Measurements from ENCODE around the gene PHOX2A.

The PHOX2A gene

DNA sequence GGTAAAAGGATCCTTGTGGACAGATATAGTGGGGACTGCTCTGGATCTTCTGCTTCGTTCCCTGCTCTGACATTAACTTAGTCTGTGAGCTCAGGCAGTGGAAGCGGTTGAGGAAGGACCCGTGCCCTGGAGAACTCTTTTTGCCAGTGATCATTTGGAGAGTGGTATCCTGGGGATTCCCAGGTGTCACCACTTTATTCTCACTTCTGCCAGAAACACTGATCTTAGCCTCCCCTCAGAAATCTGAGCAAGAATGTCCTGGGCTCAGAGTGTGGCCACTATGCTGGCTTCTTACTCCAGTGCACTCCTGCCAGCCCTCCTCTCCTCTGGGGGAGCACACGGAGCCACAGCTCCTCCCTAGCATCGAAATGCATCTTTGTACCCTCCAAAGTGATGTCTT is 7.6 kb upstream of the PHOX2A start:
- Histone ChIP-seq H3K27ac (ENCODE audit: insufficient read depth, low read depth, low read length, poor library complexity, severe bottlenecking) (no peak overlapping the region), H3K27me3 (ENCODE audit: control insufficient read depth, insufficient read depth, low read length, poor library complexity, severe bottlenecking) (peaks cover 21% of the 10 kb centered on the region), H3K9me3 (ENCODE audit: control insufficient read depth, low read length) (peaks cover 2% of the 10 kb centered on the region), H3K4me1 (ENCODE audit: control insufficient read depth, insufficient read depth, low read length) (no peaks in the 10 kb centered on the region), H3K36me3 (ENCODE audit: control insufficient read depth, insufficient read depth, low read length) (no peaks in the 10 kb centered on the region), H3K4me3 (ENCODE audit: insufficient read depth, low read depth, low read length) (no peak overlapping the region)
- 87 to 90% methylated on average over 5 of the region's 5 CpGs for WGBS, 2 experiments

DNA sequence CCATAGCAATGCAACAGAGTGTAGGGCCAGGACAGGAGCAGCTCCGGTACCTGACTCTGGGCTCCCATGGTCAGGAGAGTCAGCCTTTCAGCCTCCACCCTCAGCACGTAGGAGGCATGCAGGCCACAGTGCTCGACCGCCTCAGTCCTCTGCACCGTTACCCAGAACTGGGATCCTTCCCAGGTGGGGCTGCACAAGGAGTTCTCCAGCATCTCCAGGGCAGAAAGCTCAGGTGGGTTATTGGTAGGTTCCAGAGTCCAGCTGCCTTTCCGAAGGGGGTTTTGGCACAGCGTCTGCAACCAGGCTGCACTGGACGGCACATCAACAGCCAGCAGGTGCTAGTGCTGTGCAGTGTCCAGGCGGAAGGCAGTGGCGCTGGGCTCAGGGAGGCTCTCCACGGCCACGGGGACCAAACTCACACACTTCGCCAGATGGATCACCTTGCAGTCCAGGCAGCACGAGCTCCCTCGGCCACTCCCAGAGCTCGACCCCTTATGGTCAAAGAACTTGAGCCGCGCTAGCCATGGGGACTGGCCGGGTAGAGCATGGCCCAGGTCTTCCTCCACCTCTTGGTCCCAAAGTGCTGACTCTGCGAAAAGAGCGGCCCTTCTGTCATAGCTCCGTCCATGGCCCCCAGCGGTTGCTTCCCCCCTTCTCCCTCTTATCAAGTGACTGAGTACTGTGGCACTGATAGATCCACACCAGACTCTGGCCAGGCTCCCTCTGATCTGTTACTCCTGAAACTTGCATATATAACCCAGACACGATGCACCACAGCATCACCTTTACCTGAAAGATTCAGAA is 6.9 kb upstream of the PHOX2A start:
- WGBS, 2 experiments = 92 to 93% methylated on average over 24 of the region's 24 CpGs
- H3K9me3 ChIP-seq (ENCODE audit: control insufficient read depth, low read length) = peaks cover 2% of the 10 kb centered on the region
- H3K36me3 ChIP-seq (ENCODE audit: control insufficient read depth, insufficient read depth, low read length) = no peaks in the 10 kb centered on the region
- H3K27me3 ChIP-seq (ENCODE audit: control insufficient read depth, insufficient read depth, low read length, poor library complexity, severe bottlenecking) = peaks cover 28% of the 10 kb centered on the region
- no peak overlapping the region for H3K4me3 ChIP-seq (ENCODE audit: insufficient read depth, low read depth, low read length)
- H3K27ac ChIP-seq (ENCODE audit: insufficient read depth, low read depth, low read length, poor library complexity, severe bottlenecking) = no peak overlapping the region
- no peaks in the 10 kb centered on the region for H3K4me1 ChIP-seq (ENCODE audit: control insufficient read depth, insufficient read depth, low read length)

DNA sequence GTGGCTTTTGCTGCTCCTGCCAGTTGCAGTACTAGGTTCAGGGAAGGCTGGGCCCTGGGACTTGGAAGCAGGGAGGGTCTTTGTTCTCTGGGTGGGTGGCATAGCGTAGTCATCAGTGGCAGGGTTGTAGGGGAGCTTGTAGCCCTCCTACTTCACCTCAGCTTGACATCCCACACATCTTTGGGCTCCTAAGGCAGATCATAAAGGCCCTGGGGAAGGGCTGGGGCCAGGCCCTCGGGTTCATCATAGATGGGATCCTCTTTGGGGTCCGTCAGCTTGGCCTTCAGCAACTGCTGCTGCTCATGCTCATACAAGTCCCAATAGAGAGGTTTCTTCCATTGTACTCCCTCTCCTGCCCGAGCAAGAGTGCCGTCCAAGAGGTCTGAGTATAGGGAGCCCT is 6.0 kb upstream of the PHOX2A start:
- H3K4me1 ChIP-seq (ENCODE audit: control insufficient read depth, insufficient read depth, low read length) = peaks cover 6% of the 10 kb centered on the region
- H3K36me3 ChIP-seq (ENCODE audit: control insufficient read depth, insufficient read depth, low read length) = no peaks in the 10 kb centered on the region
- peaks cover 2% of the 10 kb centered on the region for H3K9me3 ChIP-seq (ENCODE audit: control insufficient read depth, low read length)
- H3K4me3 ChIP-seq (ENCODE audit: insufficient read depth, low read depth, low read length) = no peak overlapping the region
- WGBS, 2 experiments = 92 to 93% methylated on average over 5 of the region's 5 CpGs
- no peak overlapping the region for H3K27ac ChIP-seq (ENCODE audit: insufficient read depth, low read depth, low read length, poor library complexity, severe bottlenecking)
- peaks cover 37% of the 10 kb centered on the region for H3K27me3 ChIP-seq (ENCODE audit: control insufficient read depth, insufficient read depth, low read length, poor library complexity, severe bottlenecking)

DNA sequence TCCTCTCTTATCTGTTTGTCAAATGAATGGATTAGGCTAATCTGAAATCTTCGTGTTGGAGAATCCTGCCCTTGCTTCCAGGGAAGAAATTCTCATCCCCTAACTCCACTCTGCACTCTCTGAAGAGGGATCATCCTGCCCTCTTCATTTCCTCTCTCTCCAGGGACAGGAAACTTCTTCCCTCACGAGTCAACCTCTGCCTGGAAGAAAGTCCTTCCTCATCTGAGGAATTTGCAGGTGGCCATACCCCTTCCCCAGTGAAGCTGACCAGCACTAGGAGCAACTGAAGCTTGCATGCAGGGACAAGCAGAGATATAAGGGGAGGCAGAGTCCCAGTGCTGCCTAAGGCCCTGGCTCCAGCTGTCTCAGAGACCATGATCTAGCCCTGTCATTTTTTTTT is 3.6 kb upstream of the PHOX2A start:
- Histone ChIP-seq H3K4me1 (ENCODE audit: control insufficient read depth, insufficient read depth, low read length) (peaks cover 11% of the 10 kb centered on the region), H3K27me3 (ENCODE audit: control insufficient read depth, insufficient read depth, low read length, poor library complexity, severe bottlenecking) (peaks cover 61% of the 10 kb centered on the region), H3K4me3 (ENCODE audit: insufficient read depth, low read depth, low read length) (no peak overlapping the region), H3K36me3 (ENCODE audit: control insufficient read depth, insufficient read depth, low read length) (no peaks in the 10 kb centered on the region), H3K9me3 (ENCODE audit: control insufficient read depth, low read length) (no peaks in the 10 kb centered on the region), H3K27ac (ENCODE audit: insufficient read depth, low read depth, low read length, poor library complexity, severe bottlenecking) (no peak overlapping the region)
- 50 to 72% methylated on average over 2 of the region's 2 CpGs for WGBS, 2 experiments

DNA sequence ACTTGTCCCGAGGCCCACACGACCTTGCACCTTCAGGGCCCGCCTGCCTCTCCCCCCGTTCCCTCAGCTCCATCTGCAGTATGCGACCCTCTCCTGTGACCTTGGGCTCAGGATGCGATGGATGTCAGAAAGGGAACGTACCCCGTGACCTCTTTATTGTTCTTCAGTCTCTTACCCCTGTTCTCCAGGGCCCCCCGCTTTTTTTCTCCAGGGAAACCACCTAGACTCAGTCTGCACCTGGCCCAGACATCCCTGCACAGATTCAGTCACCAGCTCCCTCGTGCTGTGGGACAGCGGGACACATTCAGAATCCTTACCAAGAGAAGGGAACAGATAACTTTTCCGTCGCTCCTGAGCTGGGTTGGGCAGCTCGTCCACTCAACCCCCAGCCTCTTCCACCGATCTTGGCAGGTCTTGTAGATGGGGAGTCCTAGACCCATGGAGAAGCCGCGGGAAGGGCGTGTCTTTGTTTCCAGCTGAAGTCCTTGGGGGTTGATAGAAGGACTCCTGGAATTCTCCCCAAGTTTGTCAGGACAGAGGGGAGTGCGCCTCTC is 1.4 kb upstream of the PHOX2A start:
- Histone ChIP-seq H3K4me1 (ENCODE audit: control insufficient read depth, insufficient read depth, low read length) (peaks cover 11% of the 10 kb centered on the region), H3K27ac (ENCODE audit: insufficient read depth, low read depth, low read length, poor library complexity, severe bottlenecking) (no peak overlapping the region), H3K36me3 (ENCODE audit: control insufficient read depth, insufficient read depth, low read length) (no peaks in the 10 kb centered on the region), H3K27me3 (ENCODE audit: control insufficient read depth, insufficient read depth, low read length, poor library complexity, severe bottlenecking) (peaks cover 84% of the 10 kb centered on the region), H3K4me3 (ENCODE audit: insufficient read depth, low read depth, low read length) (no peak overlapping the region), H3K9me3 (ENCODE audit: control insufficient read depth, low read length) (no peaks in the 10 kb centered on the region)
- WGBS, 2 experiments = 16 to 17% methylated on average over 19 of the region's 19 CpGs

DNA sequence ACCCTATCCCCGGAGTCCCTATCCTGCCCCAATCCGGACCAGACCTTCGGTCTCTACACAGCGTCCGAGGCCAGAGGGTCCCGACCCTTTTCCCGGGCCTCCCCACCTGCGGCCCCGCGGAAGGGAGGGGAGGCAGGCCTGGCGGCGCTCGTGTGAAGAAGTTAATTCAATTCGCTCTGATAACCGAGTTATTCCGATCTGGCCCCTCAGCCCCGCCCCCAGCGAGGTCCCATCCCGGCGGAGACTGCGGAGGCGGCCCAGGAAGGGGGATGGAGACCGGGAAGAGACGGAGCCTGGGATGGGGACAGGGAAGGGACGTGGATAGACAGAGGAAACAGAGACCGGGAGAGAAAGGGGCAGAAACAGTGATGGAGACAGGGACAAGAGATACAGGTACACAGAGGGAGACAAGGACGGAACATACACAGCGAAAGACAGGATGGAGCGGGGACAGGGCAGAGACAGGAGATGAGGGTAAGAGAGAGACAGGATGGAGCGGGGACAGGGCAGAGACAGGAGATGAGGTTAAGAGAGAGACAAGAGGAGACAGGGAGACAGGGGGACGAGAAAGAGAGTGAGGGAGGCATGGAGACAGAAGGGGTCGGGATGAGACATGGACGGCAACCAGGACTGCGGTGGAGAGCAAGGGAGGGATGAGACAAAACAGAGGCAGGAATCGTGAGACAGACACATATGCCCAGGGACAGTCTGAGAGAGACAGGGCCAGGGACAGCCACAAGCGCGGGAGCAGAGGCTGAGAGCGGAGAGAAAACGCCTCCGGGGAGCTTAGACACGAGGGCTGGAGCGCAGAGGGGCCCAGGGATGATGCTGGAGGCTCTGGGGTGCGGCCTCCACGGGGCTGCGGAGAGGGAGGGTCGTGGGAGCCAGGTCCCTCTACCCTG is 636 bp upstream of the PHOX2A start:
- H3K27me3 ChIP-seq (ENCODE audit: control insufficient read depth, insufficient read depth, low read length, poor library complexity, severe bottlenecking) = peaks cover 91% of the 10 kb centered on the region
- peaks cover 12% of the 10 kb centered on the region for H3K4me1 ChIP-seq (ENCODE audit: control insufficient read depth, insufficient read depth, low read length)
- 2% methylated on average over 46 of the region's 46 CpGs for WGBS, 2 experiments
- no peaks in the 10 kb centered on the region for H3K9me3 ChIP-seq (ENCODE audit: control insufficient read depth, low read length)
- H3K36me3 ChIP-seq (ENCODE audit: control insufficient read depth, insufficient read depth, low read length) = no peaks in the 10 kb centered on the region
- H3K4me3 ChIP-seq (ENCODE audit: insufficient read depth, low read depth, low read length) = peak overlapping the region; percentile 48
- H3K27ac ChIP-seq (ENCODE audit: insufficient read depth, low read depth, low read length, poor library complexity, severe bottlenecking) = no peak overlapping the region

DNA sequence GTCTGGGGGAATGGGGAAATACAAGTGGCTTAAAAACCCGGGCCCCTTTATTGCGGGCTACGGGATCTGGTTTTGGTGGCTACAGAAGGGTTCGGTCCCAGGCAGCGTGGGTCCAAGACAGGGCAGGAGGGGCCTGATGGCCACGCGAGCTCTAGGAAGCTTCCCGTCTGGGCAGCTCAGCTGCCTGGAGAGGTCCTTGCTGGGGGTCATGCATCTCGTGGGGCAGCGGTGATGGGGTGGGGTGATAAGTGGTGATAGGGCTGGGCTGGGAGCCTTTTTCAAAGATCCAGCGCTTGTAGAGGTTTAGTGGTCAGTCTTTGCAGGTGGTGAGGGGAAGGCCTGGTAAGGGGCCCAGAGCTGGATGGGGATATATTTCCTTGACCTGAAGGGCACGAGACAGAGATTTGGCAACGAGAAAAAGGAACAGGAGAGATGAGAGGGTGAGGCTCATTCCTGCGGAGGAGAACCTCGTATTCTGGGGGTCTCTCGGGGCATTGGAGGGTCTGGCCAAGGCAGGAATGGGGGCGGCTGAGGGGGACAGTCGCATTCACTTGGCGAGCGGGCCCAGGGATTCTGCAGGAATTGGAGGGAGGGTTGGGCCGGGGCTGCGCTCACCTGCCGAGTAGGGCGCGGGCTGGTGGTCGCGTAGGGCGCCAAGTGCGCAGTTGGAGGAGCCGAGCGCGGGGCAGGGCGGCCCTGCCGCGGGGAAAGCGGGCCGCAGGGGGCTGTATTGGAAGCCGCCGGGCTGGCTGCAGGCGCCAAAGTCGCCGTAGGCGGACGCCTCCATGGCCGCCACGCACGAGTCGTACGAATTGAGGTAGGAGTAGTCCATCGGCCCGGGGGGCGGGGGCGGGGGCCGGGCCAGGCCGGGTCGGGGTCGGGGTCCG is 560 bp downstream of the PHOX2A start:
- Histone ChIP-seq H3K9me3 (ENCODE audit: control insufficient read depth, low read length) (no peaks in the 10 kb centered on the region), H3K36me3 (ENCODE audit: control insufficient read depth, insufficient read depth, low read length) (no peaks in the 10 kb centered on the region), H3K4me3 (ENCODE audit: insufficient read depth, low read depth, low read length) (peak overlapping the region; percentile 48), H3K27me3 (ENCODE audit: control insufficient read depth, insufficient read depth, low read length, poor library complexity, severe bottlenecking) (peaks cover 97% of the 10 kb centered on the region), H3K4me1 (ENCODE audit: control insufficient read depth, insufficient read depth, low read length) (peaks cover 23% of the 10 kb centered on the region), H3K27ac (ENCODE audit: insufficient read depth, low read depth, low read length, poor library complexity, severe bottlenecking) (no peak overlapping the region)
- 18 to 19% methylated on average over 58 of the region's 58 CpGs for WGBS, 2 experiments

DNA sequence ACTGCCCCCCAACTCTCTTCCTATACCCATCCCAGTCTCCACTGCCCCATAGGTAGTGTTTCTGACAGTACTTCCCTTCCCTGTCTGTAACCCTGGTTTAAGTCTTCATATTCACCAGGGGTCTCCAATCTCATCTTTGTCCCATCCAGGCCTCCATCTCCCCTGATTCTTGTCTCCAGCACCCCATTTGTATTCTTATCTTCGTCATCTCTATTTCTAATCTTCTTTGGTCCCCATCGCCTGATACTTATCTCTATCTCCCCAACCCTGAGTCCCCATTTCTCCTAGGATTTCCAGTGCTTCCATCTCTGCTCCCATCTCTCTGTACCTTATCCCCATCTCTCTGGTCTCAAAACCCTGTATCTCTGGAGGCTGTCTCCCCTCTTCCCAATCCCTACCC is 1.8 kb downstream of the PHOX2A start:
- 94 to 97% methylated on average over 2 of the region's 2 CpGs for WGBS, 2 experiments
- Histone ChIP-seq H3K27me3 (ENCODE audit: control insufficient read depth, insufficient read depth, low read length, poor library complexity, severe bottlenecking) (peaks cover 88% of the 10 kb centered on the region), H3K4me1 (ENCODE audit: control insufficient read depth, insufficient read depth, low read length) (peaks cover 25% of the 10 kb centered on the region), H3K36me3 (ENCODE audit: control insufficient read depth, insufficient read depth, low read length) (peaks cover 6% of the 10 kb centered on the region), H3K9me3 (ENCODE audit: control insufficient read depth, low read length) (no peaks in the 10 kb centered on the region), H3K27ac (ENCODE audit: insufficient read depth, low read depth, low read length, poor library complexity, severe bottlenecking) (no peak overlapping the region), H3K4me3 (ENCODE audit: insufficient read depth, low read depth, low read length) (no peak overlapping the region)

DNA sequence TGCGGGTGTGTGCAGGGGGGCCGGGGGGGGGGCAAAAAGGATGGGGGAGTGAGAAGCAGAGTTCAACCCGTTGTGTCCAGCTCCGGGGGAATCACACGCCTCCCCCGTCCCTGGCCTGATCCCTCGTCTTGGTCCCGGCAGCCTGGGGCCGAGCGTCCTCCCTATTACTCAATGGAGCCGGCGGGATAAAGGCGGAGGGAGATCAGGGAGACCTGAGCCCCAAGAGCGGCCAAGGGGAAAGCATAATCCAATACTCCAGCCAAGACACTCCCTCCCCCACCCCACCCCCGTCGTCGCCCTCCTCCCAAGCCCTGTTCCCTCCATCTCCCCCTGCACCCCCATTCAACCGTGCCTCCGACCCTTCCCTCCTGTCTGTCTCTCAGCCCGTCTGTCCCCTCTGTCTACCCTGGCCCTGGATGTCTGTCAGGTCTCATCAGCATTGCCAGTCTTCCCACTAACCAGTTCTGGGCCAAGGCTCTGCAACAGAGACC is 2.6 kb downstream of the PHOX2A start:
- 32 to 40% methylated on average over 18 to 20 of the region's 20 CpGs for WGBS, 2 experiments
- Histone ChIP-seq H3K4me1 (ENCODE audit: control insufficient read depth, insufficient read depth, low read length) (peaks cover 25% of the 10 kb centered on the region), H3K27me3 (ENCODE audit: control insufficient read depth, insufficient read depth, low read length, poor library complexity, severe bottlenecking) (peaks cover 80% of the 10 kb centered on the region), H3K9me3 (ENCODE audit: control insufficient read depth, low read length) (no peaks in the 10 kb centered on the region), H3K27ac (ENCODE audit: insufficient read depth, low read depth, low read length, poor library complexity, severe bottlenecking) (no peak overlapping the region), H3K4me3 (ENCODE audit: insufficient read depth, low read depth, low read length) (no peak overlapping the region), H3K36me3 (ENCODE audit: control insufficient read depth, insufficient read depth, low read length) (peaks cover 8% of the 10 kb centered on the region)

Data from ectodermal cell (in vitro differentiated cells).